ENCODE measurements around the gene COP1. TPM values are rescaled to one million over a fixed set of nuclear protein-coding genes. Genes with fewer than 3 reads are reported as not detected.

COP1 gene
- total RNA-seq, 1 experiment from 2014 or later = 33.1 TPM

DNA sequence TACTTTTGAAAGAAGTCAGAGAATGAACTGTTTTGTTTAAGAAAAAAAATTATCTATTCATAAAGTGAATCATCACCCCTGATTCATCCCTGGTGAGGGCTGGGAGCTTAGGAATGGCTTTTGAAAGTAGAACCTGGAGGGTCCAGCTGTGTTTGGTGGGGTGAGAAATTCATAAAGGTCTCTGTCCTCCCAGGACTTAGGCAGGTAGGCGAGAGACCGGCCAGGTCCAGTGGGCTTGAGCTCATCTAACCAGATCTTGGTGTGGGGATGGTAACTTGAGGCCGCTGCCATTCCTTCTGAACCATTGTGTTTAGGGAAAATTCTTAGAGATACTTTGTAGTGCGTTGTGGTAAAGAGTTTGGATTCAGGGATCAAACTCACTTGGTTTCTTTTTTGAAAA, 306.9 kb downstream of the COP1 start:
- RAD21 ChIA-PET (ENCODE audit: low non-redundant PET in 1 of 2, low total read pairs in 2 of 2, uncharacterized antibody in 2 of 2, unreplicated experiment in 2 of 2) = no interaction called here
- H2AFZ ChIP-seq (ENCODE audit: low read depth, low read length, poor library complexity, severe bottlenecking) = no peak overlapping the region
- no peak overlapping the region for H3K4me2 ChIP-seq (ENCODE audit: low read length)
- no peaks in the 10 kb centered on the region for H3K9me3 ChIP-seq (ENCODE audit: control insufficient read depth in 1 of 2, insufficient read depth in 1 of 2, low read depth in 1 of 2, low read length in 2 of 2)
- H3K9ac ChIP-seq (ENCODE audit: low read length) = no peak overlapping the region
- no peaks in the 10 kb centered on the region for H3K36me3 ChIP-seq (ENCODE audit: control insufficient read depth in 1 of 2, insufficient read depth in 2 of 2, low read length in 2 of 2)
- H3K79me2 ChIP-seq (ENCODE audit: insufficient read depth, low read length) = no peaks in the 10 kb centered on the region
- DNase-seq (ENCODE audit: low read depth, low spot score) = no peak
- H3K4me1 ChIP-seq (ENCODE audit: control insufficient read depth in 1 of 2, insufficient read depth in 2 of 2, low read length in 2 of 2) = no peaks in the 10 kb centered on the region
- TF ChIP-seq SRF (IDR thresholded peaks at IDR 0.05; ENCODE audit: low read depth) = no peak
- TF ChIP-seq, protein P1, sequence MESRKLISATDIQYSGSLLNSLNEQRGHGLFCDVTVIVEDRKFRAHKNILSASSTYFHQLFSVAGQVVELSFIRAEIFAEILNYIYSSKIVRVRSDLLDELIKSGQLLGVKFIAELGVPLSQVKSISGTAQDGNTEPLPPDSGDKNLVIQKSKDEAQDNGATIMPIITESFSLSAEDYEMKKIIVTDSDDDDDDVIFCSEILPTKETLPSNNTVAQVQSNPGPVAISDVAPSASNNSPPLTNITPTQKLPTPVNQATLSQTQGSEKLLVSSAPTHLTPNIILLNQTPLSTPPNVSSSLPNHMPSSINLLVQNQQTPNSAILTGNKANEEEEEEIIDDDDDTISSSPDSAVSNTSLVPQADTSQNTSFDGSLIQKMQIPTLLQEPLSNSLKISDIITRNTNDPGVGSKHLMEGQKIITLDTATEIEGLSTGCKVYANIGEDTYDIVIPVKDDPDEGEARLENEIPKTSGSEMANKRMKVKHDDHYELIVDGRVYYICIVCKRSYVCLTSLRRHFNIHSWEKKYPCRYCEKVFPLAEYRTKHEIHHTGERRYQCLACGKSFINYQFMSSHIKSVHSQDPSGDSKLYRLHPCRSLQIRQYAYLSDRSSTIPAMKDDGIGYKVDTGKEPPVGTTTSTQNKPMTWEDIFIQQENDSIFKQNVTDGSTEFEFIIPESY (IDR thresholded peaks at IDR 0.05; ENCODE audit: extremely low read depth, insufficient replicate concordance, low read length) = no peak
- TF ChIP-seq EGR1 (IDR thresholded peaks at IDR 0.05; ENCODE audit: low read depth) = no peak
- no peak for TF ChIP-seq EZH2 (IDR thresholded peaks at IDR 0.05)
- TF ChIP-seq CEBPB (IDR thresholded peaks at IDR 0.05; ENCODE audit: low read depth) = no peak
- TF ChIP-seq RAD21 (IDR thresholded peaks at IDR 0.05; ENCODE audit: low read depth) = no peak
- no peak for TF ChIP-seq POLR2A (IDR thresholded peaks at IDR 0.05; ENCODE audit: borderline replicate concordance, extremely low read depth, insufficient read depth, insufficient read length)
- no peak for TF ChIP-seq POLR2AphosphoS5 (IDR thresholded peaks at IDR 0.05; ENCODE audit: low read depth, low read length)
- no peak for TF ChIP-seq FOSL1 (IDR thresholded peaks at IDR 0.05; ENCODE audit: low read depth)
- TF ChIP-seq ZNF274 (IDR thresholded peaks at IDR 0.05; ENCODE audit: low read depth, low read length) = no peak
- TF ChIP-seq CBX3 (IDR thresholded peaks at IDR 0.05; ENCODE audit: low read depth) = no peak
- TF ChIP-seq JUND (IDR thresholded peaks at IDR 0.05) = no peak
- no peak for TF ChIP-seq EZH2phosphoT487 (IDR thresholded peaks at IDR 0.05; ENCODE audit: borderline replicate concordance)
- no peak for TF ChIP-seq YY1 (IDR thresholded peaks at IDR 0.05; ENCODE audit: extremely low read depth, insufficient replicate concordance, low read depth, low read length)
- no peak for TF ChIP-seq SP1 (IDR thresholded peaks at IDR 0.05; ENCODE audit: low read depth)
- TF ChIP-seq, protein P2, sequence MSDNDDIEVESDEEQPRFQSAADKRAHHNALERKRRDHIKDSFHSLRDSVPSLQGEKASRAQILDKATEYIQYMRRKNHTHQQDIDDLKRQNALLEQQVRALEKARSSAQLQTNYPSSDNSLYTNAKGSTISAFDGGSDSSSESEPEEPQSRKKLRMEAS (IDR thresholded peaks at IDR 0.05) = no peak
- TF ChIP-seq, protein P3, sequence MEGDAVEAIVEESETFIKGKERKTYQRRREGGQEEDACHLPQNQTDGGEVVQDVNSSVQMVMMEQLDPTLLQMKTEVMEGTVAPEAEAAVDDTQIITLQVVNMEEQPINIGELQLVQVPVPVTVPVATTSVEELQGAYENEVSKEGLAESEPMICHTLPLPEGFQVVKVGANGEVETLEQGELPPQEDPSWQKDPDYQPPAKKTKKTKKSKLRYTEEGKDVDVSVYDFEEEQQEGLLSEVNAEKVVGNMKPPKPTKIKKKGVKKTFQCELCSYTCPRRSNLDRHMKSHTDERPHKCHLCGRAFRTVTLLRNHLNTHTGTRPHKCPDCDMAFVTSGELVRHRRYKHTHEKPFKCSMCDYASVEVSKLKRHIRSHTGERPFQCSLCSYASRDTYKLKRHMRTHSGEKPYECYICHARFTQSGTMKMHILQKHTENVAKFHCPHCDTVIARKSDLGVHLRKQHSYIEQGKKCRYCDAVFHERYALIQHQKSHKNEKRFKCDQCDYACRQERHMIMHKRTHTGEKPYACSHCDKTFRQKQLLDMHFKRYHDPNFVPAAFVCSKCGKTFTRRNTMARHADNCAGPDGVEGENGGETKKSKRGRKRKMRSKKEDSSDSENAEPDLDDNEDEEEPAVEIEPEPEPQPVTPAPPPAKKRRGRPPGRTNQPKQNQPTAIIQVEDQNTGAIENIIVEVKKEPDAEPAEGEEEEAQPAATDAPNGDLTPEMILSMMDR (IDR thresholded peaks at IDR 0.05 in 2 of 3, conservative IDR thresholded peaks at IDR 0.05 in 1 of 3; ENCODE audit: borderline replicate concordance in 1 of 3, insufficient read depth in 1 of 3, low read depth in 2 of 3, low read length in 2 of 3) = no peak
- TF ChIP-seq TCF7L2 (IDR thresholded peaks at IDR 0.05; ENCODE audit: borderline replicate concordance, extremely low read depth, insufficient read depth, insufficient read length) = no peak
- no peak overlapping the region for H3K4me3 ChIP-seq (replicated peaks in 1 of 2; ENCODE audit: low read depth in 1 of 2, low read length in 2 of 2)
- no peaks in the 10 kb centered on the region for H3K27me3 ChIP-seq (ENCODE audit: insufficient read depth, low read length)
- ATAC-seq = no peak
- peaks cover 3% of the 10 kb centered on the region; the same call in 1 of the 2 replicates for H3K9me2 ChIP-seq (ENCODE audit: insufficient read depth)
- CTCF ChIA-PET = no interaction called here
- no TSS peak for BruUV-seq (replicated peaks)
- H4K20me1 ChIP-seq (ENCODE audit: insufficient read depth) = no peaks in the 10 kb centered on the region
- POLR2A ChIA-PET = no interaction called here
- intact Hi-C loops (cut with micrococcal nuclease) = no loop called here
- no peak overlapping the region for H3K27ac ChIP-seq (ENCODE audit: low read depth, low read length)

Data from HCT116 (cell line).